CD4-positive, alpha-beta T cell (primary cell): ENCODE measurements around the gene SPDYE6. TPM values are rescaled to one million over a fixed set of nuclear protein-coding genes. Genes with fewer than 3 reads are reported as not detected.
"Not testable (repeated sequence)": the region's sequence is repeated elsewhere in the genome, so short reads cannot be mapped to it uniquely, and the experiment has no call there.

ENCODE experiments used
- ATAC-seq: fragments of 200-7000 bp; cut with Tn5 transposase; one replicate; pipeline ENCODE4 v1.10.0; 2022; ENCODE audit warnings: mild to moderate bottlenecking; ENCODE audit not compliant: poor library complexity
- CTCF ChIA-PET: fragments of 350-600 bp; sonication (Branson Sonifier 250); formaldehyde crosslinking; loops from one replicate; lab custom pipeline; 2021; ENCODE audit warnings: antibody characterized with exemption, inconsistent platforms; lab: Charles Lee
- POLR2A ChIA-PET: fragments of 350-600 bp; sonication (Branson Sonifier 250); formaldehyde crosslinking; loops from one replicate; lab custom pipeline; 2021; ENCODE audit warnings: antibody characterized with exemption, inconsistent platforms; lab: Charles Lee
- DNase-seq, 14 experiments: peaks; one replicate each; pipeline ENCODE4 v3.0.0-alpha.2; 2013 to 2020; ENCODE audit warnings: mixed read lengths in 2 of 14
- H3K27ac ChIP-seq, 2 donors: one replicate each; pipeline versions ENCODE4 v1.5.1 to v1.7.0; 2013; ENCODE audit warnings: low read length in 2 of 2, low read depth in 1 of 2, mild to moderate bottlenecking in 1 of 2
- H3K27me3 ChIP-seq, 2 experiments: 1 replicate in 1 of 2; 2 replicates in 1 of 2; pipeline versions ENCODE4 v1.6.1 to v1.7.0; 2013; ENCODE audit warnings: low read length in 2 of 2, control low read depth in 1 of 2, mild to moderate bottlenecking in 1 of 2, moderate library complexity in 1 of 2; ENCODE audit not compliant: insufficient read depth in 2 of 2, control insufficient read depth in 1 of 2
- H3K36me3 ChIP-seq: one replicate; pipeline ENCODE4 v1.6.1; 2013; ENCODE audit warnings: low read length, control low read depth; ENCODE audit not compliant: insufficient read depth
- H3K4me1 ChIP-seq: one replicate; pipeline ENCODE4 v1.6.1; 2013; ENCODE audit warnings: low read length, control low read depth; ENCODE audit not compliant: insufficient read depth
- H3K4me3 ChIP-seq: one replicate; pipeline ENCODE4 v1.5.1; 2013; ENCODE audit warnings: mild to moderate bottlenecking, low read length, moderate library complexity
- H3K9me3 ChIP-seq, 2 experiments: 1 replicate in 1 of 2; 2 replicates in 1 of 2; pipeline versions ENCODE4 v1.6.1 to v1.7.0; 2013; ENCODE audit warnings: low read length in 2 of 2, mild to moderate bottlenecking in 2 of 2, control low read depth in 1 of 2, moderate library complexity in 1 of 2; ENCODE audit not compliant: control insufficient read depth in 1 of 2, insufficient read depth in 1 of 2
- H3K27ac Mint-ChIP-seq: one replicate; pipeline ENCODE4 v1.8.0; 2020; ENCODE audit warnings: mixed read lengths
- H3K27me3 Mint-ChIP-seq: one replicate; pipeline ENCODE4 v1.8.0; 2021; ENCODE audit warnings: mixed read lengths
- H3K36me3 Mint-ChIP-seq: one replicate; pipeline ENCODE4 v1.8.0; 2021; ENCODE audit warnings: low read depth, mixed read lengths
- H3K4me1 Mint-ChIP-seq: one replicate; pipeline ENCODE4 v1.8.0; 2021; ENCODE audit warnings: low read depth, mixed read lengths
- H3K4me3 Mint-ChIP-seq: one replicate; pipeline ENCODE4 v1.8.0; 2020; ENCODE audit warnings: mild to moderate bottlenecking, mixed read lengths
- H3K9me3 Mint-ChIP-seq: one replicate; pipeline ENCODE4 v1.8.0; 2020; ENCODE audit warnings: mixed read lengths
- intact Hi-C, 2 experiments: fragments of 100-400 bp; cut with DNase I in 1 of 2; cut with micrococcal nuclease in 1 of 2; formaldehyde crosslinking; loops; one replicate each; pipeline versions ENCODE4 v1.15.1 to v1.9.0; 2023 to 2025; cut with DNase I, micrococcal nuclease
- total RNA-seq, 174 experiments: library from RNA in 2 of 174; stranded (reverse) in 2 of 174; gene quantifications; one replicate each; pipeline ENCODE4 v1.2.3 and lab custom pipeline; 2021 to 2026

SPDYE6 gene
- total RNA-seq, 2 experiments from 2014 or later = not detected

DNA sequence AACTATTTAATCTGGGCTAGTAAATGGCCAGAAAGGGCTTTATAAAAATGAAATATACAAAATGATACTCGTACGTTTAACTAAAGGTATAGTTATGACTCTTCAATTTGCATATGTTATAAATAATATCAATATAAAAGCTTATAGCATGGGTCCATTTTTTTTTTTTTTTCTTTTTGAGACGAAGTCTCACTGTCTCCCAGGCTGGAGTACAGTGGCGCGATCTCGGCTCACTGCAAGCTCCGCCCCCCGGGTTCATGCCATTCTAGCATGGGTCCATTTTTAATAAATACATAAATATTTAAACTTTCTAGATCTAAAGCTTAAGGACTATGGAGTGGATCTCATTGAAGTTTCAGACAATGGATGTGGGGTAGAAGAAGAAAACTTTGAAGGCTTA, 19.2 kb downstream of the SPDYE6 start:
- DNase-seq, H3K4me3 ChIP-seq, H3K36me3 ChIP-seq, POLR2A ChIA-PET, intact Hi-C loops, H3K4me3 Mint-ChIP-seq, CTCF ChIA-PET, H3K9me3 Mint-ChIP-seq, H3K27ac ChIP-seq, H3K9me3 ChIP-seq, H3K36me3 Mint-ChIP-seq, ATAC-seq, H3K27ac Mint-ChIP-seq, H3K27me3 Mint-ChIP-seq, H3K27me3 ChIP-seq, H3K4me1 ChIP-seq, H3K4me1 Mint-ChIP-seq: not testable (repeated sequence)

GRCh38 chr7:102335574-102335973, 20.7 kb downstream of the SPDYE6 start:
- intact Hi-C loops = not testable (repeated sequence)

GRCh38 chr7:102330666-102331460, 25.4 kb downstream of the SPDYE6 start:
- H3K36me3 Mint-ChIP-seq, ATAC-seq, H3K36me3 ChIP-seq, H3K4me1 ChIP-seq, H3K9me3 Mint-ChIP-seq, H3K4me3 ChIP-seq, POLR2A ChIA-PET, H3K27me3 ChIP-seq, CTCF ChIA-PET, H3K4me1 Mint-ChIP-seq, DNase-seq, intact Hi-C loops, H3K27ac ChIP-seq, H3K9me3 ChIP-seq, H3K4me3 Mint-ChIP-seq, H3K27ac Mint-ChIP-seq: not testable (repeated sequence)
- peaks cover 12% of the 10 kb centered on the region for H3K27me3 Mint-ChIP-seq

More at GRCh38 chr7:102335574-102335973, 20.7 kb downstream of the SPDYE6 start:
- ATAC-seq, DNase-seq, H3K4me1 Mint-ChIP-seq, H3K4me1 ChIP-seq, H3K36me3 Mint-ChIP-seq, CTCF ChIA-PET, H3K36me3 ChIP-seq, H3K9me3 ChIP-seq, H3K27ac Mint-ChIP-seq, H3K4me3 Mint-ChIP-seq, H3K4me3 ChIP-seq, POLR2A ChIA-PET, H3K27me3 Mint-ChIP-seq, H3K27me3 ChIP-seq, H3K27ac ChIP-seq, H3K9me3 Mint-ChIP-seq: not testable (repeated sequence)

GRCh38 chr7:102329366-102329765, 26.9 kb downstream of the SPDYE6 start:
- H3K36me3 Mint-ChIP-seq, H3K27ac Mint-ChIP-seq, H3K4me3 ChIP-seq, H3K36me3 ChIP-seq, H3K9me3 Mint-ChIP-seq, H3K4me1 ChIP-seq, POLR2A ChIA-PET, CTCF ChIA-PET, H3K4me3 Mint-ChIP-seq, DNase-seq, H3K27ac ChIP-seq, intact Hi-C loops, H3K4me1 Mint-ChIP-seq, H3K27me3 ChIP-seq, ATAC-seq, H3K9me3 ChIP-seq: not testable (repeated sequence)
- peaks cover 12% of the 10 kb centered on the region for H3K27me3 Mint-ChIP-seq

DNA sequence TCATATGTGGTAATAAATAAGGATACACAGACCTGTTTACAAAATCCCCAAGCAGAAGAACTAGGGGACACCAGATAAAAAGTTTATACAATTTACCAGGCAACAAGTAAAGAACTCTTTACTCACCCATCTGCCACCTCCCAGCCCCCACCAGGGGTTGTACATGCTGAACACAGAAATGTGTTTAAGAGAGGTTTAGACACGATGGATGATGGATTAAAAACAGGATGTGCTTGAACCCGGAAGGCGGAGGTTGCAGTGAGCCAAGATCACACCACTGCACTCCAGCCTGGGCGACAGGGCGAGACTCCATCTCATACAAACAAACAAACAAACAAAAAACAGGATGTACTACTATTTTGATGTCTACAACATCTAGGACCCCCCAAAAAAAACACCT, 27.4 kb downstream of the SPDYE6 start:
- POLR2A ChIA-PET, H3K4me3 ChIP-seq, DNase-seq, CTCF ChIA-PET, H3K4me3 Mint-ChIP-seq, H3K9me3 ChIP-seq, H3K4me1 ChIP-seq, H3K36me3 ChIP-seq, ATAC-seq, H3K4me1 Mint-ChIP-seq, H3K27ac ChIP-seq, intact Hi-C loops, H3K9me3 Mint-ChIP-seq, H3K27ac Mint-ChIP-seq, H3K27me3 ChIP-seq, H3K36me3 Mint-ChIP-seq: not testable (repeated sequence)
- H3K27me3 Mint-ChIP-seq = peaks cover 12% of the 10 kb centered on the region

DNA sequence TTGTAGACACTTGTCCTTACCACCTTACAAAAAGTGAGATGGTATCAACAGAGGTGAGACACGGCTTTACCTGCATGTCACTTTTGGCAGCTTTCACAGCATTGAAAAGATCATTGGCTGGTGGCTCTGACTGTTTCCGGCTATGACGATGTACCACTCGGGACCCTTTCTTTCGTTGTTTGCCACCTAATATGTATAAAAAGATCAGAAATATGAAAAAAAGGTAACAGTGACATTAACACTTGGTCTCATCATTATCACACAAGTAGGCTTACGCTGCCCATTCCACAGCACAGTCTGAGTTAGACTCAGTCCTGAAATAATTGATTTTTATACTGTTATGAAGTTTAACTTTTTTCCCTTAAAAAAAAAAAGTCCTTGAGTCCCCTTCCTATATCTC, 29.1 kb downstream of the SPDYE6 start:
- DNase-seq, H3K36me3 ChIP-seq, H3K4me1 Mint-ChIP-seq, H3K27me3 ChIP-seq, H3K4me3 ChIP-seq, POLR2A ChIA-PET, H3K36me3 Mint-ChIP-seq, H3K9me3 Mint-ChIP-seq, H3K9me3 ChIP-seq, CTCF ChIA-PET, H3K4me3 Mint-ChIP-seq, H3K27ac ChIP-seq, H3K27ac Mint-ChIP-seq, intact Hi-C loops, H3K4me1 ChIP-seq, ATAC-seq: not testable (repeated sequence)
- H3K27me3 Mint-ChIP-seq = peaks cover 22% of the 10 kb centered on the region
